Activated CD8-positive, alpha-beta memory T cell treated with anti-CD3 and anti-CD28 coated beads for 48 hours (primary cell): ENCODE results near the gene ADAM12.
"Not testable (repeated sequence)": the region's sequence is repeated elsewhere in the genome, so short reads cannot be mapped to it uniquely, and the experiment has no call there.

Experiments used
- DNase-seq, 3 experiments: peaks; one replicate each; pipeline ENCODE4 v3.0.0-alpha.2; 2020; ENCODE audit warnings: low read depth in 2 of 3, low spot score in 2 of 3

ADAM12 gene

GRCh38 chr10:125992254-125992653 is 396.0 kb downstream of the ADAM12 start:
- no peak for DNase-seq

GRCh38 chr10:125991392-125991791 is 396.9 kb downstream of the ADAM12 start:
- DNase-seq: no peak

DNA sequence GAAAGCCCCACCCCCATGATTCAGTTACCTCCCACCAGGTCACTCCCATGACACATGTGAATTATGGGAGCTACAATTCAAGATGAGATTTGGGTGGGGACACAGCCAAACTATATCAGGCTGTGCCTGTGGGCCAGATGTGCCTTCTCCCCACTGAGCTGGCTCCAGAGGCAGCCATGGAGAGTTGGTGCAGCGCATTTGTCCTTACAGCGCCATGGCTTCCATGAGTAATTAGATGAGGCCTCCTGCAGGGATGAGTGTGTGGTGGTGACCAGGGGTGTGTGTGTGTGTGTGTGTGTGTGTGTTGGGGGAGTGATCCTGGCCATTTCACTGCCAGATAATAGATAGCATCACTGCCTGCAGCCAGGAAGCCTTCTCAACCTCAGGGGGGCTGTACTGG is 397.3 kb downstream of the ADAM12 start:
- no peak for DNase-seq

DNA sequence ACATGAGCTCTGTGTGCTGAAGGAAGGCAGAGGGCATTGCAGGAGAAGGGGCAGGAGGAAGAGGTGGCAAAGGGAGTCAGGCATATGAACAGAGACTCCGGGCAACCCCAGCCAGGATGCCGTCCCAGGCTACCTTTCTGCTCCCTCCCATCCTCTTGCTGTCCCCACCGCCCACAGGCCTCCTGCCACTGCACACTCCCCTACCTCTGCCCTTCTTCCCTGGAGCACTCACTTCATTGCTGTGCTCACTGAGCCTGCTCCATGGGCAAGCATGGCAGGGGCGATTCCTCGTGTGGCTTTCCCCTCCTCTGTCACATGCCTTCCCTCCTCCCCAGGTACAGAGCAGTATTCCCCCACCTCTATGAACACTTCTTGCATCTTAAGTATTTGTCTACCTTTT is 398.5 kb downstream of the ADAM12 start:
- no peak for DNase-seq

DNA sequence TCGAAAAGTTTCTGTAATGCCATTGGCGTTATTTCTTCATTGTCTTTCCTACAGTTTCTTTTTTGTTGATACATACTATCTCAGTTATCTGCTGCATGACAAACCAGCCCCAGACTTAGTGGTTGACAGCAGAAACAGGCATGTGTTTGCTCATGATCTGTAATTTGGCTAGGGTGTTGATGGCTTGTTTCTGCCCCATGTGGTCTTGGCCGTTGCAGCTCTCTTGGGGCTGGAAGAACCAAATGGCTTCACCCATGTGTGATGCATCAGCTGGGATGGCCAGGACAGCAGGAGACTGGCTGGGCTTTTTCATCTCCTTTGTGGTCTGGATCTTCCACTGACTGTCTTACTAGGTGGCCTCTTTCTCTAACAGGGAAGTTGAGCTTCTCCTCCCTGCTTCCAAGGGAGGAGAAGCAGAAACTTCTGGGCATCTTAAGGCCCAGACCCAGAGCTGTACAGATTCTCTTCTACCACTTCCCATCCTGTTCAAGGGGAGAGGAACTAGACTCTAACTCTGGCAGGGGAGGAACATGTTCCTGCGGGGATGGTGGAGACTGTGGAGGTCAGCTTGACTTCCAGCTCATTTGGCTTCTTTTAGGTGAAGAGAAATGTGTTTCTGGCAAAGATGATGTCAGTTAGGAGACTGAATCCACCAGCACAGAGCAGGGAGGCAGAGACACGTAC is 402.6 kb downstream of the ADAM12 start:
- no peak for DNase-seq

DNA sequence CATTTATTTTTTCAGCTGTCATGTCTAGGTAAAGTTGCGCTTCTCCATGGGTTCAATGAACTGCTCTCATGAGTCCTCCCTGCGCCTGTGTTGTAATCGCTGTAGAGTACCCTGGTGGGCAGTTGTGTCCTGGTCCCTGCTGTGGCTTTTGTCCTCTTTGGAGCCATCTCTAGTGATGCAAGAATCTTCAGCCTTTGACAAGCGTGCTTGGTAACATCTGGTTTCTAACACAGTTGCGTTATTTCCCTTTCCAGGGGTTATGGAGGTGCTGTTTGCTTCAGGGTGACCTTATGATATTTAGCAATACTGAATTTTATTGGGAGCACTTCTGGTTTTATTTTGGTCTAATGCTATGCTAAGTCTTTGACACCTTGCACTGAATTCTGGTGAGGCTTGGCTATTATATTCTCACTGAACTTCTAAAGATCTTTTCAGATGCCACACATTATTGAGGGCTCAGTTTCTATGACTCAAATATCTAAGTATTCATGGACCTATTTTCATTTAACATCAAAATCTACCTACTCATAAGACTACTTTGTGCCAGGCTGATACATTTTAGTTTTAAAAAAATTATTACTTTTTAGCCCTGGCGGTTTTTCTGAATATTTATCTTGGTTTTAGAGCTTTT is 403.3 kb downstream of the ADAM12 start:
- no peak for DNase-seq

DNA sequence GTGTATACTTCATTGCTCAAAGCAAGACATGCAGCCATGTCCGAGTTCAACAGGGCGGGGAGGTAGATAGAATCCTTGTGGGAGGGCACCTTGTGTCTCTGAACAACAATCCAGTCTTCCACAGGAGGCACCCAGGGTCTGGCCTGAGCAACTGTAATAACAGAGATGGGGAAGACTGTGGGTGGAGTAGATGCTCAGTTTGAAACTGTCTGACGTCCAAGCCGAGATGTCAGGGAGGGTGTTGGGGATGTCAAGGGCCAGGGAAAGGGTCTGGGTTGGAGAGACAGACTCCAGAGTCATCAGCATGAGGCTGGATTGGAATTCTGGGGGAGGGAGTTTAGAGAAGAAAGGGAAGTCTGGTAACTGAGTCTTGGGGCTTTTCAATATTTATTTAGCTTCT is 403.9 kb downstream of the ADAM12 start:
- no peak for DNase-seq

GRCh38 chr10:125983656-125984055 is 404.6 kb downstream of the ADAM12 start:
- DNase-seq: no peak

- DNase-seq: no peak
Measured at GRCh38 chr10:125983161-125983560, 405.1 kb downstream of the ADAM12 start.

GRCh38 chr10:125982260-125982948 is 405.9 kb downstream of the ADAM12 start:
- no peak for DNase-seq

GRCh38 chr10:125980521-125981035 is 407.7 kb downstream of the ADAM12 start:
- DNase-seq: no peak

DNA sequence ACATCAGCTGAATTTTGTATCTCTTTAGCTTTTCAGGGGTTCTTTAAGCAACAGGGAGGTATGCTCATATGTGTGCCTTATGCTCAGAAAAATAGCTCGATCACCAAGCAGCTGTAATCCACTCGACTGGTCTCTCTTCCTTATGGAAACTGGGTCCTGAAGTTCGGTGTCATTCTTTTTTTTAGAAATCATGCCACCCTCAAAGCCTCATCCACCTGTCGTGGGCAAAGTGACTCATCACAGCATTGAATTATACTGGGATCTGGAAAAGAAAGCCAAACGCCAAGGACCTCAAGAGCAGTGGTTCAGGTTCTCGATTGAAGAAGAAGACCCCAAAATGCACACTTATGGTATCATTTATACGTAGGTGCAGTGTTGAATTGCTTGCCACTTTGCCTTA is 408.3 kb downstream of the ADAM12 start:
- no peak for DNase-seq

DNA sequence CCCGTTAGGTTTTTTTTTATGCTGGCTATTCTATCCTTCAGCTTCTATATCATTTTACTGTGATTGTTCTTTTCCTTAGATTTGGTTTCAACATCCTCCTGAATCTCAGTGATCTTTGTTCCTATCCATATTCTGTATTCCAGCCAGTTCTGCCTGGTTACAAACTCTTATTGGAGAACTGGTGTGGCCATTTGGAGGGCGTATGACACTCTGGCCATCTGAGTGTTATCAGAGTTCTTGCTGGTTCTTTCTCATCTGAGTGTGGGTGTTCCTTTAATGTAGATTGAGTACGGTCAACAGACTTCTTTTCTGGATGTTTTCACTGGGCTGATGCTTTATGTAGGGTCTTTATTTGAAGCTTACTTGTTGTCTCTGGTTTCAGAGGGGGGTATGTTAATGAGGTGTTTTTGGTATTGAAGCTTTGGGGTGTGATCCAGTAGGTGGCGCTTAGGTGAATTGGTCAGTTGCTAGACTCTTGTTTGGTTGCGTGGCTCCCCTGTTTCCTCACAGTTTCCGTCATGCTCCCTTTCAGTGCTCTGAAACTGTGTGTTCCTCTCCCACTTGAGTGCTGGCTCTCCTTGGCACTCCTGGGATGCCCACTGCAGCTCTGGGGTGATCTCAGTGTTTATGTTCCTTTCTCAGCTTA is 411.2 kb downstream of the ADAM12 start:
- no peak for DNase-seq

DNA sequence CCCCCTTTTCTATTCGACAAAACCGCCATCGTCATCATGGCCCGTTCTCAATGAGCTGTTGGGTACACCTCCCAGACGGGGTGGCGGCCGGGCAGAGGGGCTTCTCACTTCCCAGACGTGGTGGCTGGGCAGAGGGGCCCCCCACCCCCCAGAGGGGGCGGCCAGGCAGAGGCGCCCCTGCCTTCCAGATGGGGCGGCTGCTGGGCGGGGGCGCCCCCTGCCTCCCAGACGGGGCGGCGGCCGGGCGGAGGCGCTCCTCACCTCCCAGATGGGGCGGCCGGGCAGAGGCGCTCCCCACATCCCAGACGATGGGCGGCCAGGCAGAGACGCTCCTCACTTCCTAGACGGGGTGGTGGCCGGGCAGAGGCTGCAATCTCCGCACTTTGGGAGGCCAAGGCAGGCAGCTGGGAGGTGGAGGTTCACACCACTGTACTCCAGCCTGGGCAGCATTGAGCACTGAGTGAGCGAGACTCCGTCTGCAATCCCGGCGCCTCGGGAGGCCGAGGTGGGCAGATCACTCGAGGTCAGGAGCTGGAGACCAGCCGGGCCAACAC is 418.1 kb downstream of the ADAM12 start:
- not testable (repeated sequence) for DNase-seq

- no peak for DNase-seq
Measured at GRCh38 chr10:125967533-125967932, 420.7 kb downstream of the ADAM12 start.

DNA sequence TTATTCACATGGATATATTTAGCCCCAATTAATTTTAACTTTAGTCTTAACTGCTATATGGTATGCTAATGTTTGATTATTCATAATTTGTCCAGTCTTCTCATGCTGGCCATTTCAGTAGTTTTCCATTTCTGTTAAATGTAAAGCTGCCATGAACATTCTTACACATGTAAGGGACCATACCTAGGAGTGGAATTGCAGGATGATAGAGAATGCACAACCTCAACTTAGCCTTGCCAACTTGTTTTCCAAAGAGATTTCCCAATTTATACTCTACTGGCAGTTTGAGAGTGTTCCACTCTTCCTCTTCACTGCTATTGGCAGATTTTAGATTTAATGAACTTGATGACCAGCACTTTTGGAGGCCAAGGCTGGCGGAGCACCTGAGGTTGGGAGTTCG is 423.7 kb downstream of the ADAM12 start:
- DNase-seq: no peak
